HG03064 (cell line): ENCODE measurements around the gene P4HA2.

Source experiments
- ATAC-seq: cut with Tn5 transposase; IDR thresholded peaks from one replicate; pipeline ENCODE4 v1.9.1; 2021; ENCODE audit warnings: low read depth; ENCODE audit not compliant: unreplicated experiment

P4HA2 gene

GRCh38 chr5:132205385-132206125 lies 22.1 kb downstream of the P4HA2 start:
- no peak for ATAC-seq

- no peak for ATAC-seq
Observed at GRCh38 chr5:132204371-132205135, 23.1 kb downstream of the P4HA2 start.

GRCh38 chr5:132203916-132204315 lies 23.7 kb downstream of the P4HA2 start:
- no peak for ATAC-seq

GRCh38 chr5:132203464-132203818 lies 24.2 kb downstream of the P4HA2 start:
- no peak for ATAC-seq

- ATAC-seq = no peak
Observed at GRCh38 chr5:132202711-132203463, 24.8 kb downstream of the P4HA2 start.

GRCh38 chr5:132199116-132199680 lies 28.5 kb downstream of the P4HA2 start:
- ATAC-seq = no peak

GRCh38 chr5:132198571-132198970 lies 29.1 kb downstream of the P4HA2 start:
- ATAC-seq = no peak

GRCh38 chr5:132195727-132196126 lies 31.9 kb downstream of the P4HA2 start:
- ATAC-seq = no peak

- no peak for ATAC-seq
Observed at GRCh38 chr5:132193165-132193694, 34.4 kb downstream of the P4HA2 start.

- ATAC-seq = peak; percentile 81
Observed at GRCh38 chr5:132190161-132190817, 37.4 kb downstream of the P4HA2 start.

GRCh38 chr5:132184588-132184987 lies 43.1 kb downstream of the P4HA2 start:
- no peak for ATAC-seq

- ATAC-seq = no peak
Observed at GRCh38 chr5:132183723-132184122, 43.9 kb downstream of the P4HA2 start.

GRCh38 chr5:132182359-132183040 lies 45.2 kb downstream of the P4HA2 start:
- ATAC-seq = no peak

GRCh38 chr5:132181011-132181629 lies 46.5 kb downstream of the P4HA2 start:
- ATAC-seq = no peak

- ATAC-seq = no peak
Observed at GRCh38 chr5:132180134-132180745, 47.4 kb downstream of the P4HA2 start.

- ATAC-seq = no peak
Observed at GRCh38 chr5:132179405-132179804, 48.2 kb downstream of the P4HA2 start.

- no peak for ATAC-seq
Observed at GRCh38 chr5:132177691-132178149, 49.9 kb downstream of the P4HA2 start.

GRCh38 chr5:132176987-132177386 lies 50.7 kb downstream of the P4HA2 start:
- ATAC-seq = peak; percentile 65

- no peak for ATAC-seq
Observed at GRCh38 chr5:132176521-132176945, 51.1 kb downstream of the P4HA2 start.
